Measurements from ENCODE around the gene LCOR. TPM values are rescaled to one million over a fixed set of nuclear protein-coding genes. Genes with fewer than 3 reads are reported as not detected.

LCOR gene
- total and polyA plus RNA-seq, 2 of the 13 experiments (the other 11 are each of a cell fraction or from before 2014, with no cell fraction given): 12.4 to 23.7 TPM

DNA sequence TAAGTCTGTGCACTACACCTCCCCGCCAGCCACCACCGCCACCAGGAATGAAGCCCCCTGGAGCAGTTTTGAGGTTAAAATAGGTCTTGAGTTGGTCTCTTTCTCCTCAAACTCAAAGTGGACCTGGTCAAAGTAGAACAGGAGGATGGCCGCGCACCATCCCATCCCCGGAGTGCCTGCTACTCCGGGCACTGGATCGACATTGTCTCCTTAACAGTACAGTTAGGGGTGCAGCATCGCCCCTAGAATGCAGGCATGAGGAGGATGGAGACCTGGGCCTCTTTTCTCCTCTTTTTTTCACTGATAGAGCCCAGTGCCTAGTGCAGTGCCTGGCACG lies 208.1 kb downstream of the LCOR start (continued):
- TF ChIP-seq, protein P1, sequence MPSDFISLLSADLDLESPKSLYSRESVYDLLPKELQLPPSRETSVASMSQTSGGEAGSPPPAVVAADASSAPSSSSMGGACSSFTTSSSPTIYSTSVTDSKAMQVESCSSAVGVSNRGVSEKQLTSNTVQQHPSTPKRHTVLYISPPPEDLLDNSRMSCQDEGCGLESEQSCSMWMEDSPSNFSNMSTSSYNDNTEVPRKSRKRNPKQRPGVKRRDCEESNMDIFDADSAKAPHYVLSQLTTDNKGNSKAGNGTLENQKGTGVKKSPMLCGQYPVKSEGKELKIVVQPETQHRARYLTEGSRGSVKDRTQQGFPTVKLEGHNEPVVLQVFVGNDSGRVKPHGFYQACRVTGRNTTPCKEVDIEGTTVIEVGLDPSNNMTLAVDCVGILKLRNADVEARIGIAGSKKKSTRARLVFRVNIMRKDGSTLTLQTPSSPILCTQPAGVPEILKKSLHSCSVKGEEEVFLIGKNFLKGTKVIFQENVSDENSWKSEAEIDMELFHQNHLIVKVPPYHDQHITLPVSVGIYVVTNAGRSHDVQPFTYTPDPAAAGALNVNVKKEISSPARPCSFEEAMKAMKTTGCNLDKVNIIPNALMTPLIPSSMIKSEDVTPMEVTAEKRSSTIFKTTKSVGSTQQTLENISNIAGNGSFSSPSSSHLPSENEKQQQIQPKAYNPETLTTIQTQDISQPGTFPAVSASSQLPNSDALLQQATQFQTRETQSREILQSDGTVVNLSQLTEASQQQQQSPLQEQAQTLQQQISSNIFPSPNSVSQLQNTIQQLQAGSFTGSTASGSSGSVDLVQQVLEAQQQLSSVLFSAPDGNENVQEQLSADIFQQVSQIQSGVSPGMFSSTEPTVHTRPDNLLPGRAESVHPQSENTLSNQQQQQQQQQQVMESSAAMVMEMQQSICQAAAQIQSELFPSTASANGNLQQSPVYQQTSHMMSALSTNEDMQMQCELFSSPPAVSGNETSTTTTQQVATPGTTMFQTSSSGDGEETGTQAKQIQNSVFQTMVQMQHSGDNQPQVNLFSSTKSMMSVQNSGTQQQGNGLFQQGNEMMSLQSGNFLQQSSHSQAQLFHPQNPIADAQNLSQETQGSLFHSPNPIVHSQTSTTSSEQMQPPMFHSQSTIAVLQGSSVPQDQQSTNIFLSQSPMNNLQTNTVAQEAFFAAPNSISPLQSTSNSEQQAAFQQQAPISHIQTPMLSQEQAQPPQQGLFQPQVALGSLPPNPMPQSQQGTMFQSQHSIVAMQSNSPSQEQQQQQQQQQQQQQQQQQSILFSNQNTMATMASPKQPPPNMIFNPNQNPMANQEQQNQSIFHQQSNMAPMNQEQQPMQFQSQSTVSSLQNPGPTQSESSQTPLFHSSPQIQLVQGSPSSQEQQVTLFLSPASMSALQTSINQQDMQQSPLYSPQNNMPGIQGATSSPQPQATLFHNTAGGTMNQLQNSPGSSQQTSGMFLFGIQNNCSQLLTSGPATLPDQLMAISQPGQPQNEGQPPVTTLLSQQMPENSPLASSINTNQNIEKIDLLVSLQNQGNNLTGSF (CRISPR knock-in tag; IDR thresholded peaks at IDR 0.05): no peak
- TF ChIP-seq, protein P2, sequence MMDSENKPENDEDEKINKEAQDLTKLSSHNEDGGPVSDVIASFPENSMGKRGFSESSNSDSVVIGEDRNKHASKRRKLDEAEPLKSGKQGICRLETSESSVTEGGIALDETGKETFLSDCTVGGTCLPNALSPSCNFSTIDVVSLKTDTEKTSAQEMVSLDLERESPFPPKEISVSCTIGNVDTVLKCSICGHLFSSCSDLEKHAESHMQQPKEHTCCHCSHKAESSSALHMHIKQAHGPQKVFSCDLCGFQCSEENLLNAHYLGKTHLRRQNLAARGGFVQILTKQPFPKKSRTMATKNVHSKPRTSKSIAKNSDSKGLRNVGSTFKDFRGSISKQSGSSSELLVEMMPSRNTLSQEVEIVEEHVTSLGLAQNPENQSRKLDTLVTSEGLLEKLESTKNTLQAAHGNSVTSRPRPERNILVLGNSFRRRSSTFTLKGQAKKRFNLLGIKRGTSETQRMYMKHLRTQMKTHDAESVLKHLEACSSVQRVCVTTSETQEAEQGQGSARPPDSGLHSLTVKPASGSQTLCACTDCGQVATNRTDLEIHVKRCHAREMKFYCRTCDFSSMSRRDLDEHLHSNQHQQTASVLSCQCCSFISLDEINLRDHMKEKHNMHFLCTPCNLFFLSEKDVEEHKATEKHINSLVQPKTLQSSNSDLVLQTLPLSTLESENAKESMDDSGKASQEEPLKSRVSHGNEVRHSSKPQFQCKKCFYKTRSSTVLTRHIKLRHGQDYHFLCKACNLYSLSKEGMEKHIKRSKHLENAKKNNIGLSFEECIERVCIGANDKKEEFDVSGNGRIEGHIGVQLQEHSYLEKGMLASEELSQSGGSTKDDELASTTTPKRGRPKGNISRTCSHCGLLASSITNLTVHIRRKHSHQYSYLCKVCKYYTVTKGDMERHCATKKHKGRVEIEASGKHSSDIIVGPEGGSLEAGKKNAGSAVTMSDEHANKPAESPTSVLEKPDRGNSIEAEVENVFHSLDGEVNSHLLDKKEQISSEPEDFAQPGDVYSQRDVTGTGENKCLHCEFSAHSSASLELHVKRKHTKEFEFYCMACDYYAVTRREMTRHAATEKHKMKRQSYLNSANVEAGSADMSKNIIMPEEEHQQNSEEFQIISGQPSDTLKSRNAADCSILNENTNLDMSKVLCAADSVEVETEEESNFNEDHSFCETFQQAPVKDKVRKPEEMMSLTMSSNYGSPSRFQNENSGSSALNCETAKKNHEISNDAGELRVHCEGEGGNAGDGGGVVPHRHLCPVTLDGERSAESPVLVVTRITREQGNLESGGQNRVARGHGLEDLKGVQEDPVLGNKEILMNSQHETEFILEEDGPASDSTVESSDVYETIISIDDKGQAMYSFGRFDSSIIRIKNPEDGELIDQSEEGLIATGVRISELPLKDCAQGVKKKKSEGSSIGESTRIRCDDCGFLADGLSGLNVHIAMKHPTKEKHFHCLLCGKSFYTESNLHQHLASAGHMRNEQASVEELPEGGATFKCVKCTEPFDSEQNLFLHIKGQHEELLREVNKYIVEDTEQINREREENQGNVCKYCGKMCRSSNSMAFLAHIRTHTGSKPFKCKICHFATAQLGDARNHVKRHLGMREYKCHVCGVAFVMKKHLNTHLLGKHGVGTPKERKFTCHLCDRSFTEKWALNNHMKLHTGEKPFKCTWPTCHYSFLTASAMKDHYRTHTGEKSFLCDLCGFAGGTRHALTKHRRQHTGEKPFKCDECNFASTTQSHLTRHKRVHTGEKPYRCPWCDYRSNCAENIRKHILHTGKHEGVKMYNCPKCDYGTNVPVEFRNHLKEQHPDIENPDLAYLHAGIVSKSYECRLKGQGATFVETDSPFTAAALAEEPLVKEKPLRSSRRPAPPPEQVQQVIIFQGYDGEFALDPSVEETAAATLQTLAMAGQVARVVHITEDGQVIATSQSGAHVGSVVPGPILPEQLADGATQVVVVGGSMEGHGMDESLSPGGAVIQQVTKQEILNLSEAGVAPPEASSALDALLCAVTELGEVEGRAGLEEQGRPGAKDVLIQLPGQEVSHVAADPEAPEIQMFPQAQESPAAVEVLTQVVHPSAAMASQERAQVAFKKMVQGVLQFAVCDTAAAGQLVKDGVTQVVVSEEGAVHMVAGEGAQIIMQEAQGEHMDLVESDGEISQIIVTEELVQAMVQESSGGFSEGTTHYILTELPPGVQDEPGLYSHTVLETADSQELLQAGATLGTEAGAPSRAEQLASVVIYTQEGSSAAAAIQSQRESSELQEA (CRISPR knock-in tag; IDR thresholded peaks at IDR 0.05; ENCODE audit: not compliant biosample characterization): no peak
- no peak for TF ChIP-seq TRIM24 (CRISPR knock-in tag; IDR thresholded peaks at IDR 0.05)
- TF ChIP-seq NFE2L2 (IDR thresholded peaks at IDR 0.05; ENCODE audit: low read length): no peak
- TF ChIP-seq, protein P3, sequence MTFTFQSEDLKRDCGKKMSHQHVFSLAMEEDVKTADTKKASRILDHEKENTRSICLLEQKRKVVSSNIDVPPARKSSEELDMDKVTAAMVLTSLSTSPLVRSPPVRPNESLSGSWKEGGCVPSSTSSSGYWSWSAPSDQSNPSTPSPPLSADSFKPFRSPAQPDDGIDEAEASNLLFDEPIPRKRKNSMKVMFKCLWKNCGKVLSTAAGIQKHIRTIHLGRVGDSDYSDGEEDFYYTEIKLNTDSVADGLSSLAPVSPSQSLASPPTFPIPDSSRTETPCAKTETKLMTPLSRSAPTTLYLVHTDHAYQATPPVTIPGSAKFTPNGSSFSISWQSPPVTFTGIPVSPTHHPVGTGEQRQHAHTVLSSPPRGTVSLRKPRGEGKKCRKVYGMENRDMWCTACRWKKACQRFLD (CRISPR knock-in tag; IDR thresholded peaks at IDR 0.05; ENCODE audit: borderline replicate concordance): no peak
